ENCODE data around the gene FAM98C. TPM values are rescaled to one million over a fixed set of nuclear protein-coding genes. Genes with fewer than 3 reads are reported as not detected.

FAM98C gene
- total RNA-seq, 2 experiments from 2014 or later: 21.9 to 31.1 TPM

DNA sequence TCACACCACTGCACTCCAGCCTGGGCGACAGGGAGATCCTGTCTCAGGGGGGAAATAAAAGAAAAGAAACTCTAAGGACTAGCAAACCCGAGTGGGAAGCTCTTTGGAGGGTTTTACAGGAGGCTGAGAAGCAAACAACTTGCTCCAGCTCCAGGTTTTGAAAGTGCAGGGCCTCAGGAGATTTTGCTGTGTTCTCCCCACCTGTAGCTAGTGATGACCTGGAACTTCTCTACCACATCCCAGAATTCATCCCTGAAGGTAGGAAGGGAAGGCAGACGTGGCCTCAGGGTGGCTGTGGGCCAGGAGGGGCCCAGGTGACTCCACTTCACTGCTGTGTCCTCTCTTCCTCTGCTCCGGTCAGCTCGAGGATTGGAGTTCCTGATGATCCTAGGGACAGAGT is 44.8 kb upstream of the FAM98C start:
- Histone ChIP-seq H3K36me3 (ENCODE audit: insufficient read depth, low read length) (no peaks in the 10 kb centered on the region), H2AFZ (ENCODE audit: low read length) (no peak overlapping the region), H3K4me3 (ENCODE audit: low read depth, low read length, poor library complexity, severe bottlenecking) (no peak overlapping the region), H3K9me2 (ENCODE audit: insufficient read depth, low read length) (no peaks in the 10 kb centered on the region), H3K79me2 (ENCODE audit: insufficient read depth, low read depth, low read length) (no peaks in the 10 kb centered on the region), H4K20me1 (ENCODE audit: insufficient read depth, low read length) (no peaks in the 10 kb centered on the region), H3K9me3 (ENCODE audit: low read length) (no peaks in the 10 kb centered on the region), H3K27ac (ENCODE audit: low read depth, low read length, poor library complexity, severe bottlenecking) (no peak overlapping the region), H3K4me1 (ENCODE audit: insufficient read depth, low read length, poor library complexity, severe bottlenecking) (peaks cover 9% of the 10 kb centered on the region), H3K4me2 (ENCODE audit: low read length) (no peak overlapping the region)
- no TSS peak for BruUV-seq (replicated peaks)
- ChIA-PET CTCF (ENCODE audit: unreplicated experiment) (no interaction called here), POLR2A (interaction anchor here (1.6 kb wide), 1 partner anchor 16 kb away, joined by 9 read pairs; the partner anchor contains the start of gene PSMD8)
- intact Hi-C loops (cut with micrococcal nuclease; ENCODE audit: unreplicated experiment): no loop called here
- no peak for TF ChIP-seq EZH2phosphoT487 (IDR thresholded peaks at IDR 0.05; ENCODE audit: borderline replicate concordance, low read depth, low read length)
- TF ChIP-seq, protein P1, sequence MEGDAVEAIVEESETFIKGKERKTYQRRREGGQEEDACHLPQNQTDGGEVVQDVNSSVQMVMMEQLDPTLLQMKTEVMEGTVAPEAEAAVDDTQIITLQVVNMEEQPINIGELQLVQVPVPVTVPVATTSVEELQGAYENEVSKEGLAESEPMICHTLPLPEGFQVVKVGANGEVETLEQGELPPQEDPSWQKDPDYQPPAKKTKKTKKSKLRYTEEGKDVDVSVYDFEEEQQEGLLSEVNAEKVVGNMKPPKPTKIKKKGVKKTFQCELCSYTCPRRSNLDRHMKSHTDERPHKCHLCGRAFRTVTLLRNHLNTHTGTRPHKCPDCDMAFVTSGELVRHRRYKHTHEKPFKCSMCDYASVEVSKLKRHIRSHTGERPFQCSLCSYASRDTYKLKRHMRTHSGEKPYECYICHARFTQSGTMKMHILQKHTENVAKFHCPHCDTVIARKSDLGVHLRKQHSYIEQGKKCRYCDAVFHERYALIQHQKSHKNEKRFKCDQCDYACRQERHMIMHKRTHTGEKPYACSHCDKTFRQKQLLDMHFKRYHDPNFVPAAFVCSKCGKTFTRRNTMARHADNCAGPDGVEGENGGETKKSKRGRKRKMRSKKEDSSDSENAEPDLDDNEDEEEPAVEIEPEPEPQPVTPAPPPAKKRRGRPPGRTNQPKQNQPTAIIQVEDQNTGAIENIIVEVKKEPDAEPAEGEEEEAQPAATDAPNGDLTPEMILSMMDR (conservative IDR thresholded peaks at IDR 0.05; ENCODE audit: low read length): no peak
- DNase-seq (ENCODE audit: low spot score): no peak

DNA sequence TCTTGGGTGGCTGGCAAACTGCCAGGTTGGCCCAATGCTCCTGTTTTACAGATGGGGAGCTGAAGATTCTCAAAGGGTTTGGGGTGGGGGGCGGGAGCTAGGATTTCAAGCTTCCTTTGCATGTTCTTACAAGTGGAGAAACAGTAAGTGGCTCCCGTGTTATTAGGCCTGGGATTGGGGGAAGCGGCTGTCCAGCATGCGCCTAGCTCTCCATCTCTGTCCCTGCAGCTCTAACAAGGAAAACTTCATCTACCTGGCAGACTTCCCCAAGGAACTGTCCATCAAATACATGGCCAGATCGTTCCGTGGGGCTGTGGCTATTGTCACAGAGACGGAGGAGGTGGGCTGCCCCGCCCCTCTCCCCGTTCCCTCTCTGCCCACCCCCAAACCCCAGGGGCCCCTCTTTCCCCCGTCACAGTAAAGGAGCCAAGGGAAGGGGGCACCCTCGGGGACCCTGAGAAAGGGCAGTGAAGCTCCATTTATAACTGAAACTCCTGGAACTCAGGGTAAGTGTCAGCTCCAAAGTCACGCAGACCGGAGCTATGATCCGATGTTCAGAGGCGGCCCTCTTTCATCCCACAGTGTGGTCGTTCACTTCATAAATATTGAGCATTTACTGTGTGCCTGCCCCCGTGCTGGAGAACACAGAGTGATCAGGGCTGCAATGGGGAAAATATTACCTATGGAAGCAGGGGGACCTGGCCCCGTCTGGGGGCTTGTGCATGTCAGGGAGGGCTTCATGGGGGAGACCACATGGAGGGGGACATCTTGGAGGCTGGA is 43.5 kb upstream of the FAM98C start:
- Histone ChIP-seq H3K36me3 (ENCODE audit: insufficient read depth, low read length) (no peaks in the 10 kb centered on the region), H3K9me2 (ENCODE audit: insufficient read depth, low read length) (no peaks in the 10 kb centered on the region), H2AFZ (ENCODE audit: low read length) (no peak overlapping the region), H3K4me2 (ENCODE audit: low read length) (no peak overlapping the region), H3K79me2 (ENCODE audit: insufficient read depth, low read depth, low read length) (no peaks in the 10 kb centered on the region), H4K20me1 (ENCODE audit: insufficient read depth, low read length) (no peaks in the 10 kb centered on the region), H3K27ac (ENCODE audit: low read depth, low read length, poor library complexity, severe bottlenecking) (no peak overlapping the region), H3K4me1 (ENCODE audit: insufficient read depth, low read length, poor library complexity, severe bottlenecking) (peaks cover 11% of the 10 kb centered on the region), H3K9me3 (ENCODE audit: low read length) (no peaks in the 10 kb centered on the region), H3K4me3 (ENCODE audit: low read depth, low read length, poor library complexity, severe bottlenecking) (no peak overlapping the region)
- ChIA-PET CTCF (ENCODE audit: unreplicated experiment) (interaction anchor here (1.0 kb wide), 1 partner anchor 15 kb away, joined by 11 read pairs; the partner anchor contains the start of gene PSMD8), POLR2A (interaction anchor here (1.8 kb wide), 1 partner anchor 15 kb away, joined by 10 read pairs; the partner anchor contains the start of gene PSMD8)
- TF ChIP-seq, protein P1 (conservative IDR thresholded peaks at IDR 0.05; ENCODE audit: low read length): no peak
- DNase-seq (ENCODE audit: low spot score): no peak
- no TSS peak for BruUV-seq (replicated peaks)
- intact Hi-C loops (cut with micrococcal nuclease; ENCODE audit: unreplicated experiment): no loop called here

DNA sequence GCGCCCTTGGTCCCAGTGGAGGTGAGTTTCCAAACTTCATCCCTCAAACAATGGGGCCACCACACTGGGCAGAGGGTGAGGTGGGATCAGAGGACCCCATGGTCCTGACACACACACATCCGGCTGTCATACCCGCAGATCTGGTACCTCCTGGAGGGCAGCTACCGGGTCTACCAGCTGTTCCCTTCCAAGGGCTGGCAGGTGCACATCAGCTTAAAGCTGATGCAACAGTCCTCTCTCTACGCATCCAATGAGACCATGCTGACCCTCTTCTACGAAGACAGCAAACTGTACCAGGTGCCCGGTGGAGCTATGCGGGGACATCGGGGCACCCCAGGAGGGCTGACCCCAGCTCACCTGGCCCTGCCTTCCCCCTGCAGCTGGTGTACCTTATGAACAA is 42.5 kb upstream of the FAM98C start:
- TF ChIP-seq, protein P1 (conservative IDR thresholded peaks at IDR 0.05; ENCODE audit: low read length): no peak
- no peak for TF ChIP-seq EZH2phosphoT487 (IDR thresholded peaks at IDR 0.05; ENCODE audit: borderline replicate concordance, low read depth, low read length)
- Histone ChIP-seq H3K9me3 (ENCODE audit: low read length) (no peaks in the 10 kb centered on the region), H4K20me1 (ENCODE audit: insufficient read depth, low read length) (no peaks in the 10 kb centered on the region), H3K4me2 (ENCODE audit: low read length) (no peak overlapping the region), H3K4me3 (ENCODE audit: low read depth, low read length, poor library complexity, severe bottlenecking) (no peak overlapping the region), H3K36me3 (ENCODE audit: insufficient read depth, low read length) (no peaks in the 10 kb centered on the region), H3K27ac (ENCODE audit: low read depth, low read length, poor library complexity, severe bottlenecking) (no peak overlapping the region), H2AFZ (ENCODE audit: low read length) (no peak overlapping the region), H3K79me2 (ENCODE audit: insufficient read depth, low read depth, low read length) (no peaks in the 10 kb centered on the region), H3K4me1 (ENCODE audit: insufficient read depth, low read length, poor library complexity, severe bottlenecking) (peaks cover 11% of the 10 kb centered on the region), H3K9me2 (ENCODE audit: insufficient read depth, low read length) (no peaks in the 10 kb centered on the region)
- ChIA-PET CTCF (ENCODE audit: unreplicated experiment) (no interaction called here), POLR2A (interaction anchor here (0.6 to 1.8 kb wide), 2 partner anchors 14 to 139 kb away, joined by 3 to 10 read pairs; partner anchors contain the start of gene PSMD8)
- intact Hi-C loops (cut with micrococcal nuclease; ENCODE audit: unreplicated experiment): no loop called here
- DNase-seq (ENCODE audit: low spot score): peak; percentile 54
- BruUV-seq (replicated peaks): no TSS peak

All from OCI-LY7 (cell line).